ENCODE results near the gene DOCK9. TPM values are rescaled to one million over a fixed set of nuclear protein-coding genes. Genes with fewer than 3 reads are reported as not detected.
"Not testable (repeated sequence)": the region's sequence is repeated elsewhere in the genome, so short reads cannot be mapped to it uniquely, and the experiment has no call there.

Gene DOCK9
- total RNA-seq, 4 donors from 2014 or later: 31.4 to 46.7 (median 45.6) TPM

GRCh38 chr13:98897706-98898105 lies 80.2 kb downstream of the DOCK9 start:
- in situ Hi-C loops (cut with MboI; ENCODE audit: low sequenced_read_pairs in 4 of 4) (loop anchor here in 1 of 4 donors (10.0 kb wide), 1 partner anchor 137 kb away; no protein-coding TSS in a partner anchor), intact Hi-C loops (cut with DNase I; ENCODE audit: low total_unique reads) (no loop called here)
- Histone ChIP-seq H3K27ac (no peak overlapping the region), H3K4me1 (no peaks in the 10 kb centered on the region), H3K27me3 (no peaks in the 10 kb centered on the region), H3K9me3 (no peaks in the 10 kb centered on the region), H3K36me3 (peaks cover 0 to 18% of the 10 kb centered on the region in 2 donors), H3K4me3 (no peak overlapping the region)
- TF ChIP-seq CTCF (IDR thresholded peaks at IDR 0.05 in 4 of 5, conservative IDR thresholded peaks at IDR 0.05 in 1 of 5) (no peak), POLR2A (IDR thresholded peaks at IDR 0.05) (no peak)
- DNase-seq (no peak), ATAC-seq (no peak)

GRCh38 chr13:98896868-98897144 lies 81.1 kb downstream of the DOCK9 start:
- TF ChIP-seq CTCF (IDR thresholded peaks at IDR 0.05 in 4 of 5, conservative IDR thresholded peaks at IDR 0.05 in 1 of 5) (no peak), POLR2A (IDR thresholded peaks at IDR 0.05) (no peak)
- DNase-seq (no peak), ATAC-seq (no peak)
- H3K27ac ChIP-seq: no peak overlapping the region
- intact Hi-C loops (cut with DNase I; ENCODE audit: low total_unique reads): no loop called here
- H3K4me1 ChIP-seq: no peaks in the 10 kb centered on the region
- in situ Hi-C loops (cut with MboI; ENCODE audit: low sequenced_read_pairs in 4 of 4): loop anchor here in 1 of 4 donors (10.0 kb wide), 1 partner anchor 138 kb away; no protein-coding TSS in a partner anchor
- H3K36me3 ChIP-seq: peaks cover 0 to 9% of the 10 kb centered on the region in 2 donors
- no peak overlapping the region for H3K4me3 ChIP-seq
- no peaks in the 10 kb centered on the region for H3K9me3 ChIP-seq
- no peaks in the 10 kb centered on the region for H3K27me3 ChIP-seq

GRCh38 chr13:98896083-98896867 lies 81.6 kb downstream of the DOCK9 start:
- Histone ChIP-seq H3K4me1 (no peaks in the 10 kb centered on the region), H3K9me3 (no peaks in the 10 kb centered on the region), H3K27ac (no peak overlapping the region), H3K4me3 (no peak overlapping the region), H3K27me3 (no peaks in the 10 kb centered on the region), H3K36me3 (peaks cover 0 to 8% of the 10 kb centered on the region in 2 donors)
- intact Hi-C loops (cut with DNase I; ENCODE audit: low total_unique reads) (no loop called here), in situ Hi-C loops (cut with MboI; ENCODE audit: low sequenced_read_pairs in 4 of 4) (loop anchor here in 1 of 4 donors (10.0 kb wide), 1 partner anchor 139 kb away; no protein-coding TSS in a partner anchor)
- DNase-seq: no peak
- no peak for TF ChIP-seq POLR2A (IDR thresholded peaks at IDR 0.05)
- TF ChIP-seq CTCF (IDR thresholded peaks at IDR 0.05 in 4 of 5, conservative IDR thresholded peaks at IDR 0.05 in 1 of 5): no peak
- ATAC-seq: no peak

GRCh38 chr13:98894814-98895213 lies 83.0 kb downstream of the DOCK9 start:
- H3K4me1 ChIP-seq; H3K4me3 ChIP-seq; H3K36me3 ChIP-seq; H3K27ac ChIP-seq; ATAC-seq; DNase-seq; H3K27me3 ChIP-seq; H3K9me3 ChIP-seq; intact Hi-C loops (cut with DNase I; ENCODE audit: low total_unique reads): not testable (repeated sequence)
- in situ Hi-C loops (cut with MboI; ENCODE audit: low sequenced_read_pairs in 4 of 4): loop anchor here in 1 of 4 donors (10.0 kb wide), 1 partner anchor 140 kb away; no protein-coding TSS in a partner anchor

- no peaks in the 10 kb centered on the region for H3K27me3 ChIP-seq
- ATAC-seq: no peak
- H3K27ac ChIP-seq: no peak overlapping the region
- no peaks in the 10 kb centered on the region for H3K9me3 ChIP-seq
- no peak for DNase-seq
- H3K36me3 ChIP-seq: peaks cover 0 to 5% of the 10 kb centered on the region in 2 donors
- peaks cover 0 to 6% of the 10 kb centered on the region in 2 donors for H3K4me1 ChIP-seq
- TF ChIP-seq POLR2A (IDR thresholded peaks at IDR 0.05) (no peak), CTCF (IDR thresholded peaks at IDR 0.05 in 4 of 5, conservative IDR thresholded peaks at IDR 0.05 in 1 of 5) (no peak)
- intact Hi-C loops (cut with DNase I; ENCODE audit: low total_unique reads): no loop called here
- in situ Hi-C loops (cut with MboI; ENCODE audit: low sequenced_read_pairs in 4 of 4): loop anchor here in 1 of 4 donors (10.0 kb wide), 1 partner anchor 141 kb away; no protein-coding TSS in a partner anchor
- no peak overlapping the region for H3K4me3 ChIP-seq
Measured at GRCh38 chr13:98893371-98893770, 84.5 kb downstream of the DOCK9 start.

Data from gastrocnemius medialis (tissue), 4 donors.